ENCODE measurements around the gene MYMK.

The MYMK gene

DNA sequence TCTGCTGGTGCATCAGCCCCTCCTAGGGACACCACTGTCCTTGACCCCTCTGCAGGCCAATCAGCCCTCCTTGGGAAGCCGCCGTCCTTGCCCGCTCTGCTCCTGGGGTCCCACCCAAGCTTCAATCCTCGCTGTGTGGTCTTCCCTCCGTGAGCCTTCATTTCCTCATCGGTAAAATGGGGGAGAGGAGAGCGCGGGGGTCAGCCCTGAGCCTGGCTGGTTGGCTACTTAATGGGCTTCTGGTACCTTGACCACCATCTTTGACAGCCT lies 33.2 kb downstream of the MYMK start:
- no peaks in the 10 kb centered on the region for H3F3A ChIP-seq (ENCODE audit: control insufficient read depth, insufficient read depth)
- H3K4me3 ChIP-seq (ENCODE audit: low read length), result no peak overlapping the region
- TF ChIP-seq, protein P1, sequence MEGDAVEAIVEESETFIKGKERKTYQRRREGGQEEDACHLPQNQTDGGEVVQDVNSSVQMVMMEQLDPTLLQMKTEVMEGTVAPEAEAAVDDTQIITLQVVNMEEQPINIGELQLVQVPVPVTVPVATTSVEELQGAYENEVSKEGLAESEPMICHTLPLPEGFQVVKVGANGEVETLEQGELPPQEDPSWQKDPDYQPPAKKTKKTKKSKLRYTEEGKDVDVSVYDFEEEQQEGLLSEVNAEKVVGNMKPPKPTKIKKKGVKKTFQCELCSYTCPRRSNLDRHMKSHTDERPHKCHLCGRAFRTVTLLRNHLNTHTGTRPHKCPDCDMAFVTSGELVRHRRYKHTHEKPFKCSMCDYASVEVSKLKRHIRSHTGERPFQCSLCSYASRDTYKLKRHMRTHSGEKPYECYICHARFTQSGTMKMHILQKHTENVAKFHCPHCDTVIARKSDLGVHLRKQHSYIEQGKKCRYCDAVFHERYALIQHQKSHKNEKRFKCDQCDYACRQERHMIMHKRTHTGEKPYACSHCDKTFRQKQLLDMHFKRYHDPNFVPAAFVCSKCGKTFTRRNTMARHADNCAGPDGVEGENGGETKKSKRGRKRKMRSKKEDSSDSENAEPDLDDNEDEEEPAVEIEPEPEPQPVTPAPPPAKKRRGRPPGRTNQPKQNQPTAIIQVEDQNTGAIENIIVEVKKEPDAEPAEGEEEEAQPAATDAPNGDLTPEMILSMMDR (IDR thresholded peaks at IDR 0.05; ENCODE audit: low read depth, low read length, poor library complexity, severe bottlenecking), result no peak
- TF ChIP-seq EZH2phosphoT487 (IDR thresholded peaks at IDR 0.05; ENCODE audit: borderline replicate concordance, low read length), result no peak
- H3K4me2 ChIP-seq (ENCODE audit: low read length), result no peak overlapping the region
- H3K9me2 ChIP-seq (replicated peaks; ENCODE audit: control insufficient read depth, low read length), result no peaks in the 10 kb centered on the region
- no peaks in the 10 kb centered on the region for H3K9me3 ChIP-seq (ENCODE audit: control insufficient read depth, insufficient read depth, low read length)
- peaks cover 7% of the 10 kb centered on the region; the same call in 1 of the 2 replicates for H3K27me3 ChIP-seq (ENCODE audit: control insufficient read depth, low read length)
- H3K36me3 ChIP-seq (ENCODE audit: control insufficient read depth, low read length), result no peaks in the 10 kb centered on the region
- H3K27ac ChIP-seq (ENCODE audit: low read depth, low read length), result no peak overlapping the region
- H3K4me1 ChIP-seq (ENCODE audit: control insufficient read depth, low read length), result no peaks in the 10 kb centered on the region
- no peaks in the 10 kb centered on the region for H3K79me2 ChIP-seq (ENCODE audit: control insufficient read depth, low read length)
- no peaks in the 10 kb centered on the region for H4K20me1 ChIP-seq (ENCODE audit: control insufficient read depth, insufficient read depth, low read depth, low read length)

DNA sequence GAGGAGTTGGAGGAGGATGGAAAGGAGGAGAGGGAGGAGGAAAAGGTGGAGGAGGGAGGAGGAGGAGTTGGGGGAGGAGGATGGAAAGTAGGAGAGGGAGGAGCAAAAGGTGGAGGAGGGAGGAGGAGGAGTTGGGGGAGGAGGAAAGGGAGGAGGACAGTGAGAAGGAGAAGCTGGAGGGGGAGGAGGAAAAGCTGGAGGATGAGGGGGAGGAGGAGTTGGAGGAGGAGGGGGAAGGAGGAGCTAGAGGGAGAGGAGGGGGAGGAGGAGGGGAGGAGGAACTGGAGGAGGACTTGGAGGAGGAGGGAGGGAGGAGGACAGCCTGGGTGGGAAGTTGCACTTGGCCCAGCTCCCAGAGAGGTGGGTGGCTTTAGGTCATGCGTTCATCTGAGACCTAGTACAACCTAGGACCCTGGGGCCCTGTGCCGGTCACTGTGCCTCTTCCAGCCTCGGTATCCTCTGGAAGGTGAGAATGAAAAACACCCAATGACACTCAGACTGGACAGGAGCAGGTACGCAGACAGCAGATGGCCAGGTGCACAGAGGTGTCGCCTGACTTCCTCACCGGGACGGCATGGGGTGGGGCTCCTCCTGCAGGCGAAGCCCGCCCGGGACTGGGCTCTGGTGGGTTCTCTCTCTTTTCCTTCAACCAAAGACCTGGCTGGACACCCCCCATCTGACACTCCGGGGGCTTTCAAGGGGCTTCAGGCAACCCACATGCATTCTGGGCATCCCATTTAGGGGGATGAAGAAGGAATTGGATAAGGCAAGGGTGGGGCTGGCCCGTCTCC lies 33.7 kb downstream of the MYMK start:
- Histone ChIP-seq H3K27me3 (ENCODE audit: control insufficient read depth, low read length) (peaks cover 7% of the 10 kb centered on the region; the same call in 1 of the 2 replicates), H3K4me2 (ENCODE audit: low read length) (no peak overlapping the region), H3K4me1 (ENCODE audit: control insufficient read depth, low read length) (peaks cover 3% of the 10 kb centered on the region), H4K20me1 (ENCODE audit: control insufficient read depth, insufficient read depth, low read depth, low read length) (no peaks in the 10 kb centered on the region), H3K79me2 (ENCODE audit: control insufficient read depth, low read length) (no peaks in the 10 kb centered on the region), H3K27ac (ENCODE audit: low read depth, low read length) (no peak overlapping the region), H3F3A (ENCODE audit: control insufficient read depth, insufficient read depth) (no peaks in the 10 kb centered on the region), H3K4me3 (ENCODE audit: low read length) (no peak overlapping the region), H3K9me2 (replicated peaks; ENCODE audit: control insufficient read depth, low read length) (no peaks in the 10 kb centered on the region), H3K9me3 (ENCODE audit: control insufficient read depth, insufficient read depth, low read length) (no peaks in the 10 kb centered on the region), H3K36me3 (ENCODE audit: control insufficient read depth, low read length) (no peaks in the 10 kb centered on the region)
- TF ChIP-seq, protein P1 (IDR thresholded peaks at IDR 0.05; ENCODE audit: low read depth, low read length, poor library complexity, severe bottlenecking), result no peak
- no peak for TF ChIP-seq EZH2phosphoT487 (IDR thresholded peaks at IDR 0.05; ENCODE audit: borderline replicate concordance, low read length)

DNA sequence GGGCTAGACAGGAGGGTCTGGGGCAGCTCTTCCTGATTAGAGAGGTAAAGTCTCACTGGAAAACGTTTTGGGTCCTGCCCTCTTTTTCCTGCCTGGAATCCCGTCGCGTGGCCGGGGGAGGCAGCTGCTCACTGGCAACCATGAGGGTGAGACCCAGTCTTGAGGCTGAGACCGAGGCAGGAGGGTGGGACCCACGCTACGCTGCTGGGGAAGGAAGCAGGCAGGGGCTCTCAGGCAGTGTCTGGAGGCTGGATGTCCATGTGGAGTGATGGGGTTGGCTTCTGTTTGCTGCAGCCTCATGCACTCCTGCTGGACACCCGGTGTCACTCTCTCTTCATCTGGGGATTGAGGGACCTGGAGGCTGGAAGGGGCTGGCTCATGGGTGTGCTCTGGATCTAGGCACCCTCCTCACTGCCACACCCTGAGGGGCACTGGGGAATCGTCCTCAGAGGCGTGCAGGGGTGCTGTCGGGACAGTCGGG lies 34.5 kb downstream of the MYMK start:
- no peaks in the 10 kb centered on the region for H3K9me3 ChIP-seq (ENCODE audit: control insufficient read depth, insufficient read depth, low read length)
- no peak overlapping the region for H3K4me2 ChIP-seq (ENCODE audit: low read length)
- H3K27ac ChIP-seq (ENCODE audit: low read depth, low read length), result no peak overlapping the region
- TF ChIP-seq, protein P1 (IDR thresholded peaks at IDR 0.05; ENCODE audit: low read depth, low read length, poor library complexity, severe bottlenecking), result no peak
- no peak for TF ChIP-seq EZH2phosphoT487 (IDR thresholded peaks at IDR 0.05; ENCODE audit: borderline replicate concordance, low read length)
- no peak overlapping the region for H3K4me3 ChIP-seq (ENCODE audit: low read length)
- H4K20me1 ChIP-seq (ENCODE audit: control insufficient read depth, insufficient read depth, low read depth, low read length), result no peaks in the 10 kb centered on the region
- H3K9me2 ChIP-seq (replicated peaks; ENCODE audit: control insufficient read depth, low read length), result no peaks in the 10 kb centered on the region
- no peaks in the 10 kb centered on the region for H3F3A ChIP-seq (ENCODE audit: control insufficient read depth, insufficient read depth)
- peaks cover 7% of the 10 kb centered on the region for H3K4me1 ChIP-seq (ENCODE audit: control insufficient read depth, low read length)
- H3K36me3 ChIP-seq (ENCODE audit: control insufficient read depth, low read length), result no peaks in the 10 kb centered on the region
- H3K79me2 ChIP-seq (ENCODE audit: control insufficient read depth, low read length), result no peaks in the 10 kb centered on the region
- H3K27me3 ChIP-seq (ENCODE audit: control insufficient read depth, low read length), result peaks cover 7% of the 10 kb centered on the region; the same call in 1 of the 2 replicates

Data from DOHH2 (cell line).